ENCODE data around the gene RRM1.
"Not testable (repeated sequence)": the region's sequence is repeated elsewhere in the genome, so short reads cannot be mapped to it uniquely, and the experiment has no call there.

Gene RRM1

GRCh38 chr11:4083198-4083597 is 11.4 kb upstream of the RRM1 start:
- DNase-seq (ENCODE audit: low spot score): no peak

- DNase-seq (ENCODE audit: low spot score): no peak
These were observed 10.0 kb upstream of the RRM1 start for GRCh38 chr11:4084406-4085125.

GRCh38 chr11:4085575-4085974 is 9.0 kb upstream of the RRM1 start:
- no peak for DNase-seq (ENCODE audit: low spot score)

GRCh38 chr11:4086575-4087353 is 7.8 kb upstream of the RRM1 start:
- no peak for DNase-seq (ENCODE audit: low spot score)

GRCh38 chr11:4087551-4087950 is 7.0 kb upstream of the RRM1 start:
- no peak for DNase-seq (ENCODE audit: low spot score)

- no peak for DNase-seq (ENCODE audit: low spot score)
These were observed 4.3 kb upstream of the RRM1 start for GRCh38 chr11:4090258-4090657.

- peak; percentile 64 for DNase-seq (ENCODE audit: low spot score)
These were observed 2.6 kb upstream of the RRM1 start for GRCh38 chr11:4092026-4092425.

GRCh38 chr11:4093519-4094347 is 866 bp upstream of the RRM1 start:
- DNase-seq (ENCODE audit: low spot score): no peak

GRCh38 chr11:4095509-4096230 is 1.1 kb downstream of the RRM1 start:
- DNase-seq (ENCODE audit: low spot score): peak; percentile 29

GRCh38 chr11:4098026-4098621 is 3.5 kb downstream of the RRM1 start:
- DNase-seq (ENCODE audit: low spot score): no peak

GRCh38 chr11:4102711-4103110 is 8.1 kb downstream of the RRM1 start:
- DNase-seq (ENCODE audit: low spot score): no peak

GRCh38 chr11:4103269-4103668 is 8.7 kb downstream of the RRM1 start:
- DNase-seq (ENCODE audit: low spot score): no peak

- no peak for DNase-seq (ENCODE audit: low spot score)
These were observed 11.3 kb downstream of the RRM1 start for GRCh38 chr11:4105916-4106315.

- DNase-seq (ENCODE audit: low spot score): no peak
These were observed 17.2 kb downstream of the RRM1 start for GRCh38 chr11:4111834-4112233.

GRCh38 chr11:4115128-4115527 is 20.5 kb downstream of the RRM1 start:
- no peak for DNase-seq (ENCODE audit: low spot score)

- no peak for DNase-seq (ENCODE audit: low spot score)
These were observed 23.5 kb downstream of the RRM1 start for GRCh38 chr11:4118107-4118506.

- DNase-seq (ENCODE audit: low spot score): no peak
These were observed 28.6 kb downstream of the RRM1 start for GRCh38 chr11:4123218-4123617.

- DNase-seq (ENCODE audit: low spot score): no peak
These were observed 30.5 kb downstream of the RRM1 start for GRCh38 chr11:4125141-4125540.

GRCh38 chr11:4127357-4127756 is 32.8 kb downstream of the RRM1 start:
- no peak for DNase-seq (ENCODE audit: low spot score)

- DNase-seq (ENCODE audit: low spot score): not testable (repeated sequence)
These were observed 35.6 kb downstream of the RRM1 start for GRCh38 chr11:4130219-4130618.

GRCh38 chr11:4134806-4135205 is 40.2 kb downstream of the RRM1 start:
- no peak for DNase-seq (ENCODE audit: low spot score)

GRCh38 chr11:4138497-4138896 is 43.9 kb downstream of the RRM1 start:
- no peak for DNase-seq (ENCODE audit: low spot score)

Data from hematopoietic multipotent progenitor cell treated with erythropoietin and hydrocortisone succinate and interleukin-3 and kit ligand, for 17 days (in vitro differentiated cells).